Measurements from ENCODE around the gene GALNT13.

The GALNT13 gene

GRCh38 chr2:154132827-154133226 lies 261.1 kb downstream of the GALNT13 start:
- DNase-seq, result no peak

- DNase-seq, result no peak
Measured at GRCh38 chr2:154133823-154134222, 262.1 kb downstream of the GALNT13 start.

GRCh38 chr2:154140249-154141025 lies 268.7 kb downstream of the GALNT13 start:
- no peak for DNase-seq

GRCh38 chr2:154142480-154142879 lies 270.8 kb downstream of the GALNT13 start:
- no peak for DNase-seq

- DNase-seq, result no peak
Measured at GRCh38 chr2:154143105-154143504, 271.4 kb downstream of the GALNT13 start.

GRCh38 chr2:154158101-154158500 lies 286.4 kb downstream of the GALNT13 start:
- no peak for DNase-seq

GRCh38 chr2:154161286-154161685 lies 289.6 kb downstream of the GALNT13 start:
- no peak for DNase-seq

- DNase-seq, result no peak
Measured at GRCh38 chr2:154170400-154170799, 298.7 kb downstream of the GALNT13 start.

- no peak for DNase-seq
Measured at GRCh38 chr2:154173164-154173563, 301.4 kb downstream of the GALNT13 start.

- no peak for DNase-seq
Measured at GRCh38 chr2:154173919-154174318, 302.2 kb downstream of the GALNT13 start.

GRCh38 chr2:154182008-154182407 lies 310.3 kb downstream of the GALNT13 start:
- DNase-seq, result no peak

- no peak for DNase-seq
Measured at GRCh38 chr2:154187948-154188347, 316.2 kb downstream of the GALNT13 start.

GRCh38 chr2:154189953-154190352 lies 318.2 kb downstream of the GALNT13 start:
- no peak for DNase-seq

- no peak for DNase-seq
Measured at GRCh38 chr2:154193246-154193645, 321.5 kb downstream of the GALNT13 start.

GRCh38 chr2:154194909-154195643 lies 323.4 kb downstream of the GALNT13 start:
- no peak for DNase-seq

- no peak for DNase-seq
Measured at GRCh38 chr2:154195644-154196195, 324.0 kb downstream of the GALNT13 start.

GRCh38 chr2:154198866-154199265 lies 327.1 kb downstream of the GALNT13 start:
- DNase-seq, result no peak

GRCh38 chr2:154203206-154203605 lies 331.5 kb downstream of the GALNT13 start:
- DNase-seq, result no peak

GRCh38 chr2:154203902-154204301 lies 332.2 kb downstream of the GALNT13 start:
- DNase-seq, result no peak

- DNase-seq, result no peak
Measured at GRCh38 chr2:154207288-154208047, 335.7 kb downstream of the GALNT13 start.

GRCh38 chr2:154223726-154224125 lies 352.0 kb downstream of the GALNT13 start:
- no peak for DNase-seq

GRCh38 chr2:154226931-154227330 lies 355.2 kb downstream of the GALNT13 start:
- DNase-seq, result no peak

- no peak for DNase-seq
Measured at GRCh38 chr2:154228566-154229280, 357.0 kb downstream of the GALNT13 start.

All from CD4-positive, alpha-beta T cell treated with Interleukin-4 for 4 hours (primary cell).